ENCODE results near the gene FZD1. TPM values are rescaled to one million over a fixed set of nuclear protein-coding genes. Genes with fewer than 3 reads are reported as not detected.

FZD1 gene
- polyA plus RNA-seq, 1 donor from 2014 or later: 2.9 TPM

DNA sequence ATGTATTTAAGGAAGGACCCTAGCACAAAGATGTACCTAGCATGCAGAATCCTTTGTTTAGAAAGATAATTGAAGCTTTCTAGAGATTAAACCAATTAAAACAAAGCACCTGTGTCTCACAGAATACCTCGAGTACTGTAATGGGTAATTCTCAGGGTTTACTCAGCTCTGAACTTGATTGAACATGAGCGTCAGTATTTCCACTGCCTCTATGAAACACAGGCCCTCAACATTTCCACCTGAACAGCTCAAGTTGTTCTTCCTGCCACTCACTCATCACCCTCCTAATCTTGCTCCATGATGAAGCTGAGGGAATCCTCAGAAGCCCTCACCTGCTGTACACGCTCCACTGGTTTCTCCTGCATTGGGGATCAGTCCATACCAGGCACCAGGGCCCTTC, 33.7 kb upstream of the FZD1 start:
- Histone ChIP-seq H3F3A (ENCODE audit: insufficient read depth, low read length, poor library complexity, severe bottlenecking) (no peaks in the 10 kb centered on the region), H2AFZ (ENCODE audit: low read depth, low read length) (no peak overlapping the region), H3K27ac (ENCODE audit: low read length) (no peak overlapping the region), H3K36me3 (ENCODE audit: insufficient read depth, low read length) (no peaks in the 10 kb centered on the region), H3K9me2 (ENCODE audit: insufficient read depth, low read length) (no peaks in the 10 kb centered on the region), H3K4me2 (ENCODE audit: low read length) (no peak overlapping the region), H3K9me3 (ENCODE audit: low read length) (no peaks in the 10 kb centered on the region), H3K4me3 (ENCODE audit: low read length) (no peak overlapping the region), H3K27me3 (ENCODE audit: insufficient read depth, low read depth, low read length) (no peaks in the 10 kb centered on the region), H3K9ac (ENCODE audit: low read length) (no peak overlapping the region), H4K20me1 (ENCODE audit: insufficient read depth) (no peaks in the 10 kb centered on the region), H3K79me2 (replicated peaks; ENCODE audit: insufficient read depth, low read length) (no peaks in the 10 kb centered on the region)
- TF ChIP-seq POLR2AphosphoS5 (IDR thresholded peaks at IDR 0.05) (no peak), TAF1 (IDR thresholded peaks at IDR 0.05; ENCODE audit: low read depth) (no peak), EZH2 (IDR thresholded peaks at IDR 0.05; ENCODE audit: borderline replicate concordance, insufficient read depth, low read length, poor library complexity, severe bottlenecking) (no peak), MXI1 (conservative IDR thresholded peaks at IDR 0.05; ENCODE audit: poor library complexity, severe bottlenecking) (no peak), RAD21 (conservative IDR thresholded peaks at IDR 0.05) (no peak), SMC3 (conservative IDR thresholded peaks at IDR 0.05; ENCODE audit: poor library complexity) (no peak), EP300 (conservative IDR thresholded peaks at IDR 0.05; ENCODE audit: poor library complexity, severe bottlenecking) (no peak)
- TF ChIP-seq, protein P1, sequence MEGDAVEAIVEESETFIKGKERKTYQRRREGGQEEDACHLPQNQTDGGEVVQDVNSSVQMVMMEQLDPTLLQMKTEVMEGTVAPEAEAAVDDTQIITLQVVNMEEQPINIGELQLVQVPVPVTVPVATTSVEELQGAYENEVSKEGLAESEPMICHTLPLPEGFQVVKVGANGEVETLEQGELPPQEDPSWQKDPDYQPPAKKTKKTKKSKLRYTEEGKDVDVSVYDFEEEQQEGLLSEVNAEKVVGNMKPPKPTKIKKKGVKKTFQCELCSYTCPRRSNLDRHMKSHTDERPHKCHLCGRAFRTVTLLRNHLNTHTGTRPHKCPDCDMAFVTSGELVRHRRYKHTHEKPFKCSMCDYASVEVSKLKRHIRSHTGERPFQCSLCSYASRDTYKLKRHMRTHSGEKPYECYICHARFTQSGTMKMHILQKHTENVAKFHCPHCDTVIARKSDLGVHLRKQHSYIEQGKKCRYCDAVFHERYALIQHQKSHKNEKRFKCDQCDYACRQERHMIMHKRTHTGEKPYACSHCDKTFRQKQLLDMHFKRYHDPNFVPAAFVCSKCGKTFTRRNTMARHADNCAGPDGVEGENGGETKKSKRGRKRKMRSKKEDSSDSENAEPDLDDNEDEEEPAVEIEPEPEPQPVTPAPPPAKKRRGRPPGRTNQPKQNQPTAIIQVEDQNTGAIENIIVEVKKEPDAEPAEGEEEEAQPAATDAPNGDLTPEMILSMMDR (IDR thresholded peaks at IDR 0.05; ENCODE audit: poor library complexity, severe bottlenecking): no peak
- TF ChIP-seq, protein P2, sequence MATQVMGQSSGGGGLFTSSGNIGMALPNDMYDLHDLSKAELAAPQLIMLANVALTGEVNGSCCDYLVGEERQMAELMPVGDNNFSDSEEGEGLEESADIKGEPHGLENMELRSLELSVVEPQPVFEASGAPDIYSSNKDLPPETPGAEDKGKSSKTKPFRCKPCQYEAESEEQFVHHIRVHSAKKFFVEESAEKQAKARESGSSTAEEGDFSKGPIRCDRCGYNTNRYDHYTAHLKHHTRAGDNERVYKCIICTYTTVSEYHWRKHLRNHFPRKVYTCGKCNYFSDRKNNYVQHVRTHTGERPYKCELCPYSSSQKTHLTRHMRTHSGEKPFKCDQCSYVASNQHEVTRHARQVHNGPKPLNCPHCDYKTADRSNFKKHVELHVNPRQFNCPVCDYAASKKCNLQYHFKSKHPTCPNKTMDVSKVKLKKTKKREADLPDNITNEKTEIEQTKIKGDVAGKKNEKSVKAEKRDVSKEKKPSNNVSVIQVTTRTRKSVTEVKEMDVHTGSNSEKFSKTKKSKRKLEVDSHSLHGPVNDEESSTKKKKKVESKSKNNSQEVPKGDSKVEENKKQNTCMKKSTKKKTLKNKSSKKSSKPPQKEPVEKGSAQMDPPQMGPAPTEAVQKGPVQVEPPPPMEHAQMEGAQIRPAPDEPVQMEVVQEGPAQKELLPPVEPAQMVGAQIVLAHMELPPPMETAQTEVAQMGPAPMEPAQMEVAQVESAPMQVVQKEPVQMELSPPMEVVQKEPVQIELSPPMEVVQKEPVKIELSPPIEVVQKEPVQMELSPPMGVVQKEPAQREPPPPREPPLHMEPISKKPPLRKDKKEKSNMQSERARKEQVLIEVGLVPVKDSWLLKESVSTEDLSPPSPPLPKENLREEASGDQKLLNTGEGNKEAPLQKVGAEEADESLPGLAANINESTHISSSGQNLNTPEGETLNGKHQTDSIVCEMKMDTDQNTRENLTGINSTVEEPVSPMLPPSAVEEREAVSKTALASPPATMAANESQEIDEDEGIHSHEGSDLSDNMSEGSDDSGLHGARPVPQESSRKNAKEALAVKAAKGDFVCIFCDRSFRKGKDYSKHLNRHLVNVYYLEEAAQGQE (IDR thresholded peaks at IDR 0.05; ENCODE audit: borderline replicate concordance): no peak

DNA sequence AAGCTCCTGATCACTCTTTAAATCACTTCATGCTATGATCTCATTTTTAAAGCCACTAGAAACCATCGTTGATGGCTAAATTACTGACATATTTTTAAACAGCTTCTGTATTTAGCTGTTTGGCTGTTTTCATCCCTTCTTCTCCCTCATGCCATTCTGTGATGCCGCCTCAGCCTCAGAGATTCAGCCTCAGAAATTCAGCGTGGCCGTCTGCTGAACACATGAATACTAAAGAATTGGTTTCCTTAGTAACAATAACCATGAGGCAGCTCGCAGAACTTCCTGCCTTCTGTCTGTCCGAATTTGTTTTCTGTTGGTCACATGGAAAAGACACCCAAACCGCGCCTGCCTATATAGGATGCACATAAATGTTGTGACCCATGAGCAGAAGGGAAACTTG, 31.0 kb upstream of the FZD1 start:
- H4K20me1 ChIP-seq (ENCODE audit: insufficient read depth): no peaks in the 10 kb centered on the region
- H3K9ac ChIP-seq (ENCODE audit: low read length): peak overlapping the region; percentile 36
- H3F3A ChIP-seq (ENCODE audit: insufficient read depth, low read length, poor library complexity, severe bottlenecking): no peaks in the 10 kb centered on the region
- H3K4me2 ChIP-seq (ENCODE audit: low read length): peak overlapping the region; percentile 17
- no peaks in the 10 kb centered on the region for H3K9me2 ChIP-seq (ENCODE audit: insufficient read depth, low read length)
- H3K4me3 ChIP-seq (ENCODE audit: low read length): peak overlapping the region; percentile 22
- TF ChIP-seq SMC3 (conservative IDR thresholded peaks at IDR 0.05; ENCODE audit: poor library complexity): no peak
- TF ChIP-seq EZH2 (IDR thresholded peaks at IDR 0.05; ENCODE audit: borderline replicate concordance, insufficient read depth, low read length, poor library complexity, severe bottlenecking): no peak
- TF ChIP-seq, protein P2 (IDR thresholded peaks at IDR 0.05; ENCODE audit: borderline replicate concordance): peak; percentile 35
- no peak for TF ChIP-seq RAD21 (conservative IDR thresholded peaks at IDR 0.05)
- TF ChIP-seq, protein P1 (IDR thresholded peaks at IDR 0.05; ENCODE audit: poor library complexity, severe bottlenecking): no peak
- TF ChIP-seq TAF1 (IDR thresholded peaks at IDR 0.05; ENCODE audit: low read depth): no peak
- no peak for TF ChIP-seq EP300 (conservative IDR thresholded peaks at IDR 0.05; ENCODE audit: poor library complexity, severe bottlenecking)
- peak; percentile 30 for TF ChIP-seq MXI1 (conservative IDR thresholded peaks at IDR 0.05; ENCODE audit: poor library complexity, severe bottlenecking)
- no peaks in the 10 kb centered on the region for H3K9me3 ChIP-seq (ENCODE audit: low read length)
- H3K36me3 ChIP-seq (ENCODE audit: insufficient read depth, low read length): no peaks in the 10 kb centered on the region
- no peaks in the 10 kb centered on the region for H3K27me3 ChIP-seq (ENCODE audit: insufficient read depth, low read depth, low read length)
- peak overlapping the region; percentile 50 for H3K27ac ChIP-seq (ENCODE audit: low read length)
- peak overlapping the region; percentile 6 for H2AFZ ChIP-seq (ENCODE audit: low read depth, low read length)
- no peaks in the 10 kb centered on the region for H3K79me2 ChIP-seq (replicated peaks; ENCODE audit: insufficient read depth, low read length)

Data from neural cell (in vitro differentiated cells).